IPS DF 4.7 (cell line): ENCODE results near the gene DHX36.

Experiments
- DNase-seq: peaks from one replicate; pipeline ENCODE4 v3.0.0-alpha.2; 2013; ENCODE audit warnings: low spot score; ENCODE audit errors: extremely low read depth

DHX36 gene

GRCh38 chr3:154323891-154324738 is at the start of gene DHX36:
Gene DHX36, minus strand, starts transcription at chr3:154324487. Its CDS starts 71 bp downstream, at chr3:154324416.
- peak; percentile 76 for DNase-seq

- no peak for DNase-seq
Measured at GRCh38 chr3:154367221-154367620, 42.9 kb upstream of the DHX36 start.

- no peak for DNase-seq
Measured at GRCh38 chr3:154364849-154365248, 40.6 kb upstream of the DHX36 start.

GRCh38 chr3:154361099-154361498 is 36.8 kb upstream of the DHX36 start:
- no peak for DNase-seq

- DNase-seq: no peak
Measured at GRCh38 chr3:154356009-154356408, 31.7 kb upstream of the DHX36 start.

GRCh38 chr3:154349223-154349622 is 24.9 kb upstream of the DHX36 start:
- no peak for DNase-seq

- no peak for DNase-seq
Measured at GRCh38 chr3:154345422-154346122, 21.3 kb upstream of the DHX36 start.

GRCh38 chr3:154338570-154338969 is 14.3 kb upstream of the DHX36 start:
- DNase-seq: no peak

- DNase-seq: no peak
Measured at GRCh38 chr3:154338008-154338407, 13.7 kb upstream of the DHX36 start.

GRCh38 chr3:154334973-154335420 is 10.7 kb upstream of the DHX36 start:
- DNase-seq: no peak

GRCh38 chr3:154327871-154328270 is 3.6 kb upstream of the DHX36 start:
- DNase-seq: no peak

GRCh38 chr3:154324919-154325318 is 632 bp upstream of the DHX36 start:
- DNase-seq: no peak

- no peak for DNase-seq
Measured at GRCh38 chr3:154316974-154317767, 7.1 kb downstream of the DHX36 start.

- no peak for DNase-seq
Measured at GRCh38 chr3:154314152-154314551, 10.1 kb downstream of the DHX36 start.

GRCh38 chr3:154310840-154311239 is 13.4 kb downstream of the DHX36 start:
- no peak for DNase-seq

GRCh38 chr3:154307363-154307762 is 16.9 kb downstream of the DHX36 start:
- no peak for DNase-seq

- no peak for DNase-seq
Measured at GRCh38 chr3:154304936-154305335, 19.4 kb downstream of the DHX36 start.

- no peak for DNase-seq
Measured at GRCh38 chr3:154304116-154304786, 20.0 kb downstream of the DHX36 start.

- no peak for DNase-seq
Measured at GRCh38 chr3:154301561-154301960, 22.7 kb downstream of the DHX36 start.

GRCh38 chr3:154294016-154294415 is 30.3 kb downstream of the DHX36 start:
- no peak for DNase-seq

- no peak for DNase-seq
Measured at GRCh38 chr3:154290187-154290586, 34.1 kb downstream of the DHX36 start.
